WTC11 (cell line): ENCODE data around the gene TFEB. TPM values are rescaled to one million over a fixed set of nuclear protein-coding genes. Genes with fewer than 3 reads are reported as not detected.

Source experiments
- ATAC-seq: fragments of 200-7000 bp; cut with Tn5 transposase; 2 replicates; pipeline ENCODE4 v1.10.0; 2021; ENCODE audit warnings: mild to moderate bottlenecking, moderate library complexity
- CTCF ChIA-PET: fragments of 300-600 bp; sonication (Branson Sonifier 250); formaldehyde crosslinking; loops from one replicate; lab custom pipeline; 2021; ENCODE audit warnings: antibody characterized with exemption; lab: Charles Lee
- POLR2A ChIA-PET: fragments of 350-600 bp; sonication (Branson Sonifier 250); formaldehyde crosslinking; loops from one replicate; lab custom pipeline; 2021; ENCODE audit warnings: antibody characterized with exemption; lab: Charles Lee
- DNase-seq: peaks from one replicate; pipeline ENCODE4 v3.0.0; 2021; ENCODE audit warnings: low spot score
- H3K27ac Mint-ChIP-seq: 2 replicates; pipeline ENCODE4 v1.8.0; 2021; ENCODE audit warnings: mixed read lengths
- H3K27me3 Mint-ChIP-seq: 2 replicates; pipeline ENCODE4 v1.8.0; 2021; ENCODE audit warnings: low read depth, mild to moderate bottlenecking, moderate library complexity, mixed read lengths
- H3K36me3 Mint-ChIP-seq: 2 replicates; pipeline ENCODE4 v1.8.0; 2021; ENCODE audit warnings: mixed read lengths
- H3K4me1 Mint-ChIP-seq: 2 replicates; pipeline ENCODE4 v1.8.0; 2022; ENCODE audit warnings: mixed read lengths
- H3K4me3 Mint-ChIP-seq: 2 replicates; pipeline ENCODE4 v1.8.0; 2021; ENCODE audit warnings: mild to moderate bottlenecking, moderate library complexity, mixed read lengths
- H3K9me3 Mint-ChIP-seq: 2 replicates; pipeline ENCODE4 v1.8.0; 2021; ENCODE audit warnings: mixed read lengths
- ATF1 ChIP-seq: sonication (generic); formaldehyde crosslinking; IDR thresholded peaks from 2 replicates; pipeline ENCODE4 v1.8.1; 2023; ENCODE audit warnings: mild to moderate bottlenecking, moderate library complexity, missing genetic modification reagents
- CREB1 ChIP-seq: sonication (generic); formaldehyde crosslinking; IDR thresholded peaks from 2 replicates; pipeline ENCODE4 v1.8.0; 2023; ENCODE audit warnings: mild to moderate bottlenecking, missing genetic modification reagents
- CREM ChIP-seq: sonication (generic); formaldehyde crosslinking; IDR thresholded peaks from 2 replicates; pipeline ENCODE4 v1.8.1; 2022; ENCODE audit warnings: mild to moderate bottlenecking, missing genetic modification reagents, moderate library complexity
- FOXP1 ChIP-seq: sonication (generic); formaldehyde crosslinking; IDR thresholded peaks from 2 replicates; pipeline ENCODE4 v1.8.0; 2022; ENCODE audit warnings: missing genetic modification reagents, mild to moderate bottlenecking, moderate library complexity, borderline replicate concordance
- GABPB1 ChIP-seq: sonication (generic); formaldehyde crosslinking; IDR thresholded peaks from 2 replicates; pipeline ENCODE4 v1.8.1; 2023; ENCODE audit warnings: mild to moderate bottlenecking, missing genetic modification reagents
- HMGA2 ChIP-seq: fragments of 250-450 bp; sonication (Bioruptor Pico); IDR thresholded peaks from 2 replicates; pipeline ENCODE4 v1.4.0; 2021; ENCODE audit warnings: mild to moderate bottlenecking, moderate library complexity
- JUN ChIP-seq: sonication (generic); formaldehyde crosslinking; IDR thresholded peaks from 2 replicates; pipeline ENCODE4 v1.8.0; 2023; ENCODE audit warnings: mild to moderate bottlenecking, missing genetic modification reagents
- SOX15 ChIP-seq: fragments of 250-450 bp; sonication (Bioruptor Pico); IDR thresholded peaks from 2 replicates; pipeline ENCODE4 v1.9.0; 2021; ENCODE audit warnings: mild to moderate bottlenecking
- TEAD4 ChIP-seq: sonication (generic); formaldehyde crosslinking; IDR thresholded peaks from 2 replicates; pipeline ENCODE4 v1.8.0; 2022; ENCODE audit warnings: mild to moderate bottlenecking, missing genetic modification reagents
- TP53 ChIP-seq: sonication (generic); formaldehyde crosslinking; IDR thresholded peaks from 2 replicates; pipeline ENCODE4 v1.8.1; 2023; ENCODE audit warnings: mild to moderate bottlenecking, missing genetic modification reagents
- ZNF138 ChIP-seq: sonication (generic); formaldehyde crosslinking; conservative IDR thresholded peaks from 2 replicates; pipeline ENCODE4 v1.8.1; 2022; ENCODE audit warnings: mild to moderate bottlenecking, moderate library complexity, missing genetic modification reagents
- ZNF219 ChIP-seq: sonication (generic); formaldehyde crosslinking; IDR thresholded peaks from 2 replicates; pipeline ENCODE4 v1.8.0; 2023; ENCODE audit warnings: missing genetic modification reagents, mild to moderate bottlenecking, borderline replicate concordance
- ZNF232 ChIP-seq: sonication (generic); formaldehyde crosslinking; IDR thresholded peaks from 2 replicates; pipeline ENCODE4 v1.8.0; 2022; ENCODE audit warnings: mild to moderate bottlenecking, missing genetic modification reagents
- ZNF396 ChIP-seq: fragments of 250-450 bp; sonication (Bioruptor Pico); IDR thresholded peaks from 2 replicates; pipeline ENCODE4 v1.8.0; 2021; ENCODE audit warnings: mild to moderate bottlenecking, moderate library complexity, borderline replicate concordance
- total RNA-seq: library from RNA; stranded (reverse); gene quantifications from 3 replicates; pipeline ENCODE4 v1.2.3, GENCODE V29; 2021
- TF ChIP-seq, protein P1 (sequence below): sonication (generic); formaldehyde crosslinking; conservative IDR thresholded peaks from 2 replicates; pipeline ENCODE4 v1.8.1; 2022; ENCODE audit warnings: mild to moderate bottlenecking, missing genetic modification reagents
- TF ChIP-seq, protein P2 (sequence below): fragments of 250-450 bp; sonication (Bioruptor Pico); IDR thresholded peaks from 2 replicates; pipeline ENCODE4 v1.9.0; 2021; ENCODE audit warnings: mild to moderate bottlenecking
- TF ChIP-seq, protein P3 (sequence below): fragments of 250-450 bp; sonication (Bioruptor Pico); IDR thresholded peaks from 2 replicates; pipeline ENCODE4 v1.9.0; 2021; ENCODE audit warnings: moderate library complexity, mild to moderate bottlenecking, inconsistent platforms, borderline replicate concordance
- TF ChIP-seq, protein P4 (sequence below): sonication (generic); formaldehyde crosslinking; IDR thresholded peaks from 2 replicates; pipeline ENCODE4 v1.8.1; 2023; ENCODE audit warnings: mild to moderate bottlenecking, missing genetic modification reagents
- TF ChIP-seq, protein P5 (sequence below): fragments of 250-450 bp; sonication (Bioruptor Pico); IDR thresholded peaks from 2 replicates; pipeline ENCODE4 v2.1.2; 2022; ENCODE audit warnings: mild to moderate bottlenecking, moderate library complexity
- TF ChIP-seq, protein P6 (sequence below): sonication (generic); formaldehyde crosslinking; IDR thresholded peaks from 2 replicates; pipeline ENCODE4 v1.8.1; 2022; ENCODE audit warnings: missing genetic modification reagents, borderline replicate concordance
- TF ChIP-seq, protein P7 (sequence below): fragments of 250-450 bp; sonication (Bioruptor Pico); IDR thresholded peaks from 2 replicates; pipeline ENCODE4 v1.9.0; 2021; ENCODE audit warnings: mild to moderate bottlenecking
- TF ChIP-seq, protein P8 (sequence below): sonication (generic); formaldehyde crosslinking; IDR thresholded peaks from 2 replicates; pipeline ENCODE4 v1.8.1; 2023; ENCODE audit warnings: mild to moderate bottlenecking, missing genetic modification reagents, moderate library complexity

TFEB gene
- total RNA-seq, 1 experiment from 2014 or later: 3.9 TPM

DNA sequence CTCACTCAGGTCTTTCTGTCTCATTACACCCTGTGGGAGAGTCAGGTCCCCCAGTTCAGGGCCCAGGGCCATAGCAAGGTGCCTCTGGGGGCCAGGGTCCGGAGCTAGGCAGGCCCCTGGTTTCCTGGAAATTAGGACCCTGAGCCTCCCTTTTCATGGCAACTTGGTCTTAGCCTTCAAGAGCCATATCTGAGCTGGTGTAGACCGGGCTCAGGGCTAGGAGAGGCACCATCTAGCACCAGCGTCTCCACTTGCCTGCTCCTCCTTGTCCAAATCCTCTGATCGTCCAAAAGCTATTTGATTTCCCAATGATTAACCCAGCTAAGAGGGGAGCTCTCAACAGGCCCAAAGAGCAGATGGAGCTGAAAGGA lies 91.5 kb downstream of the TFEB start (continued):
- TF ChIP-seq, protein P1, sequence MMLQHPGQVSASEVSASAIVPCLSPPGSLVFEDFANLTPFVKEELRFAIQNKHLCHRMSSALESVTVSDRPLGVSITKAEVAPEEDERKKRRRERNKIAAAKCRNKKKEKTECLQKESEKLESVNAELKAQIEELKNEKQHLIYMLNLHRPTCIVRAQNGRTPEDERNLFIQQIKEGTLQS (CRISPR knock-in tag): no peak
- TF ChIP-seq, protein P2, sequence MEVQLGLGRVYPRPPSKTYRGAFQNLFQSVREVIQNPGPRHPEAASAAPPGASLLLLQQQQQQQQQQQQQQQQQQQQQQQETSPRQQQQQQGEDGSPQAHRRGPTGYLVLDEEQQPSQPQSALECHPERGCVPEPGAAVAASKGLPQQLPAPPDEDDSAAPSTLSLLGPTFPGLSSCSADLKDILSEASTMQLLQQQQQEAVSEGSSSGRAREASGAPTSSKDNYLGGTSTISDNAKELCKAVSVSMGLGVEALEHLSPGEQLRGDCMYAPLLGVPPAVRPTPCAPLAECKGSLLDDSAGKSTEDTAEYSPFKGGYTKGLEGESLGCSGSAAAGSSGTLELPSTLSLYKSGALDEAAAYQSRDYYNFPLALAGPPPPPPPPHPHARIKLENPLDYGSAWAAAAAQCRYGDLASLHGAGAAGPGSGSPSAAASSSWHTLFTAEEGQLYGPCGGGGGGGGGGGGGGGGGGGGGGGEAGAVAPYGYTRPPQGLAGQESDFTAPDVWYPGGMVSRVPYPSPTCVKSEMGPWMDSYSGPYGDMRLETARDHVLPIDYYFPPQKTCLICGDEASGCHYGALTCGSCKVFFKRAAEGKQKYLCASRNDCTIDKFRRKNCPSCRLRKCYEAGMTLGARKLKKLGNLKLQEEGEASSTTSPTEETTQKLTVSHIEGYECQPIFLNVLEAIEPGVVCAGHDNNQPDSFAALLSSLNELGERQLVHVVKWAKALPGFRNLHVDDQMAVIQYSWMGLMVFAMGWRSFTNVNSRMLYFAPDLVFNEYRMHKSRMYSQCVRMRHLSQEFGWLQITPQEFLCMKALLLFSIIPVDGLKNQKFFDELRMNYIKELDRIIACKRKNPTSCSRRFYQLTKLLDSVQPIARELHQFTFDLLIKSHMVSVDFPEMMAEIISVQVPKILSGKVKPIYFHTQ: no peak
- TF ChIP-seq ATF1 (no peak), ZNF219 (CRISPR knock-in tag) (no peak), TP53 (CRISPR knock-in tag) (no peak)
- TF ChIP-seq, protein P3, sequence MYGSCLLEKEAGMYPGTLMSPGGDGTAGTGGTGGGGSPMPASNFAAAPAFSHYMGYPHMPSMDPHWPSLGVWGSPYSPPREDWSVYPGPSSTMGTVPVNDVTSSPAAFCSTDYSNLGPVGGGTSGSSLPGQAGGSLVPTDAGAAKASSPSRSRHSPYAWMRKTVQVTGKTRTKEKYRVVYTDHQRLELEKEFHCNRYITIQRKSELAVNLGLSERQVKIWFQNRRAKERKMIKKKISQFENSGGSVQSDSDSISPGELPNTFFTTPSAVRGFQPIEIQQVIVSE (CRISPR knock-in tag): no peak
- TF ChIP-seq, protein P4, sequence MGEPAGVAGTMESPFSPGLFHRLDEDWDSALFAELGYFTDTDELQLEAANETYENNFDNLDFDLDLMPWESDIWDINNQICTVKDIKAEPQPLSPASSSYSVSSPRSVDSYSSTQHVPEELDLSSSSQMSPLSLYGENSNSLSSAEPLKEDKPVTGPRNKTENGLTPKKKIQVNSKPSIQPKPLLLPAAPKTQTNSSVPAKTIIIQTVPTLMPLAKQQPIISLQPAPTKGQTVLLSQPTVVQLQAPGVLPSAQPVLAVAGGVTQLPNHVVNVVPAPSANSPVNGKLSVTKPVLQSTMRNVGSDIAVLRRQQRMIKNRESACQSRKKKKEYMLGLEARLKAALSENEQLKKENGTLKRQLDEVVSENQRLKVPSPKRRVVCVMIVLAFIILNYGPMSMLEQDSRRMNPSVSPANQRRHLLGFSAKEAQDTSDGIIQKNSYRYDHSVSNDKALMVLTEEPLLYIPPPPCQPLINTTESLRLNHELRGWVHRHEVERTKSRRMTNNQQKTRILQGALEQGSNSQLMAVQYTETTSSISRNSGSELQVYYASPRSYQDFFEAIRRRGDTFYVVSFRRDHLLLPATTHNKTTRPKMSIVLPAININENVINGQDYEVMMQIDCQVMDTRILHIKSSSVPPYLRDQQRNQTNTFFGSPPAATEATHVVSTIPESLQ (CRISPR knock-in tag): no peak

DNA sequence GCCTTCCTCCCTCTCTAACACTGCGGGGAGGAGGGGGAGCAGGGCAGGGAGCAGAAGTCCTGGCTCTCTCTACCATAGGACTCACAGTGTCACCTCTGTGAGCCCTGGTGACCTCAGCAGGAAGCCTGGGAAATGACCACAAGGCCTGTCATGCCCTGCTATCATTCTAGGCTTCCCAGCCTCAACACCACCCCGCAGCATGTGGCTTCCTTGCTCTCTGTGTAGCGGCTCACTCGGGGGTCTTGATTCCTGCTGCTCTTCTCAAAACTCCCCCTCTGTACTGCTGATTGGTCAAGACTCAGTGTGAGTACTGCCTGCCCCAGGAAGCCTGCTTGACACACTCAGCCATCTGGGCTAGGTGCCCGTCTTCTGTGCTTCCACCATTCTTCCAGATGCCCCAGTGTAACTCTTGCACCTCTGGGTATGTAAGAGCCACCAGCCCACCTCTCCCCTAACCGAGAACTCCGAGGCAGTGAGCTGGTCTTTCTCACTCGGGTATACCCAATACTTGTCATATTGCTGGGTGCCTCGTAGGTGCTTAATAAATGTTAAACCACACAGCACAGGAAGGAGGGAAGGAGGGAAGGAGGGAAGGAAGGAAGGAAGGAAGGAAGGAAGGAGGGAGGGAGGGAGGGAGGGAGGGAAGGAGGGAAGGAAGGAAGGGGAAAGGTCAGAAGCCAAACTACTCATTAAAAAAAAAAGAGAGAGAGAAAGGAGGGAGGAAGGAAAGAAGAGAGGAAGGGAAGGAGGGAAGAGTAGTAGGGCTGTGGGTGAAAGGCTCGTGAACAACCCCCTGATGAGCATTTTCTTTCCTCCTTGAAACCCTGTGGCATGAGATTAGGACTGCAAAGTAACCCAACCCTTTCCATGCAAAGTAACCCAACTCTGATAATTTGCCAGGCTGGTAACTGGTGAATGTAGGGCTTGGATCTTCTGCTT lies 92.2 kb downstream of the TFEB start:
- ChIA-PET CTCF (interaction anchor here (0.6 to 2.5 kb wide), 8 partner anchors 14 to 237 kb away, joined by 3 to 13 read pairs (median 4); partner anchors contain the start of gene TOMM6), POLR2A (interaction anchor here (0.6 kb wide), 1 partner anchor 1489 kb away, joined by 3 read pairs; no protein-coding TSS in a partner anchor)
- Mint-ChIP-seq H3K4me1 (peaks cover 71% of the 10 kb centered on the region), H3K27me3 (peaks cover 15% of the 10 kb centered on the region), H3K36me3 (peaks cover 30% of the 10 kb centered on the region), H3K4me3 (no peak overlapping the region), H3K9me3 (no peaks in the 10 kb centered on the region), H3K27ac (no peak overlapping the region; the same call in 1 of the 2 replicates)
- DNase-seq: no peak
- no peak for ATAC-seq
- no peak for TF ChIP-seq TEAD4 (CRISPR knock-in tag)
- TF ChIP-seq, protein P5, sequence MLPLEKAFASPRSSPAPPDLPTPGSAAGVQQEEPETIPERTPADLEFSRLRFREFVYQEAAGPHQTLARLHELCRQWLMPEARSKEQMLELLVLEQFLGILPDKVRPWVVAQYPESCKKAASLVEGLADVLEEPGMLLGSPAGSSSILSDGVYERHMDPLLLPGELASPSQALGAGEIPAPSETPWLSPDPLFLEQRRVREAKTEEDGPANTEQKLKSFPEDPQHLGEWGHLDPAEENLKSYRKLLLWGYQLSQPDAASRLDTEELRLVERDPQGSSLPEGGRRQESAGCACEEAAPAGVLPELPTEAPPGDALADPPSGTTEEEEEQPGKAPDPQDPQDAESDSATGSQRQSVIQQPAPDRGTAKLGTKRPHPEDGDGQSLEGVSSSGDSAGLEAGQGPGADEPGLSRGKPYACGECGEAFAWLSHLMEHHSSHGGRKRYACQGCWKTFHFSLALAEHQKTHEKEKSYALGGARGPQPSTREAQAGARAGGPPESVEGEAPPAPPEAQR: no peak
- TF ChIP-seq, protein P6, sequence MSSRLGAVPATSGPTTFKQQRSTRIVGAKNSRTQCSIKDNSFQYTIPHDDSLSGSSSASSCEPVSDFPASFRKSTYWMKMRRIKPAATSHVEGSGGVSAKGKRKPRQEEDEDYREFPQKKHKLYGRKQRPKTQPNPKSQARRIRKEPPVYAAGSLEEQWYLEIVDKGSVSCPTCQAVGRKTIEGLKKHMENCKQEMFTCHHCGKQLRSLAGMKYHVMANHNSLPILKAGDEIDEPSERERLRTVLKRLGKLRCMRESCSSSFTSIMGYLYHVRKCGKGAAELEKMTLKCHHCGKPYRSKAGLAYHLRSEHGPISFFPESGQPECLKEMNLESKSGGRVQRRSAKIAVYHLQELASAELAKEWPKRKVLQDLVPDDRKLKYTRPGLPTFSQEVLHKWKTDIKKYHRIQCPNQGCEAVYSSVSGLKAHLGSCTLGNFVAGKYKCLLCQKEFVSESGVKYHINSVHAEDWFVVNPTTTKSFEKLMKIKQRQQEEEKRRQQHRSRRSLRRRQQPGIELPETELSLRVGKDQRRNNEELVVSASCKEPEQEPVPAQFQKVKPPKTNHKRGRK (CRISPR knock-in tag): no peak
- TF ChIP-seq SOX15 (CRISPR knock-in tag): no peak
- TF ChIP-seq, protein P7, sequence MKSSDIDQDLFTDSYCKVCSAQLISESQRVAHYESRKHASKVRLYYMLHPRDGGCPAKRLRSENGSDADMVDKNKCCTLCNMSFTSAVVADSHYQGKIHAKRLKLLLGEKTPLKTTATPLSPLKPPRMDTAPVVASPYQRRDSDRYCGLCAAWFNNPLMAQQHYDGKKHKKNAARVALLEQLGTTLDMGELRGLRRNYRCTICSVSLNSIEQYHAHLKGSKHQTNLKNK (CRISPR knock-in tag): no peak
- TF ChIP-seq, protein P8, sequence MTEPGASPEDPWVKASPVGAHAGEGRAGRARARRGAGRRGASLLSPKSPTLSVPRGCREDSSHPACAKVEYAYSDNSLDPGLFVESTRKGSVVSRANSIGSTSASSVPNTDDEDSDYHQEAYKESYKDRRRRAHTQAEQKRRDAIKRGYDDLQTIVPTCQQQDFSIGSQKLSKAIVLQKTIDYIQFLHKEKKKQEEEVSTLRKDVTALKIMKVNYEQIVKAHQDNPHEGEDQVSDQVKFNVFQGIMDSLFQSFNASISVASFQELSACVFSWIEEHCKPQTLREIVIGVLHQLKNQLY (CRISPR knock-in tag): no peak
- no peak for TF ChIP-seq CREB1 (CRISPR knock-in tag)
- no peak for TF ChIP-seq HMGA2 (CRISPR knock-in tag)
- TF ChIP-seq, protein P1 (CRISPR knock-in tag): no peak
- no peak for TF ChIP-seq ZNF138 (CRISPR knock-in tag)
- no peak for TF ChIP-seq FOXP1
- no peak for TF ChIP-seq ZNF232 (CRISPR knock-in tag)
- TF ChIP-seq TP53 (CRISPR knock-in tag): no peak
- TF ChIP-seq GABPB1 (CRISPR knock-in tag): no peak
- no peak for TF ChIP-seq JUN (CRISPR knock-in tag)
- no peak for TF ChIP-seq CREM (CRISPR knock-in tag)
- no peak for TF ChIP-seq ZNF396 (CRISPR knock-in tag)
